Right kidney (tissue), 9 donors: ENCODE results near the gene ERMP1.
"Not testable (repeated sequence)": the region's sequence is repeated elsewhere in the genome, so short reads cannot be mapped to it uniquely, and the experiment has no call there.

Experiments used
- DNase-seq: peaks from one replicate; pipeline ENCODE4 v3.0.0-alpha.2; 2016
- long read RNA-seq, 8 donors: transcript quantifications; one replicate each; lab custom pipeline, GENCODE V29; 2026

ERMP1 gene
- long read RNA-seq, donor 1, full-length matches to known transcripts = 6 of 6 reads
- long read RNA-seq, donor 1, partial matches to known transcripts = 0 of 6 reads
- long read RNA-seq, donor 1, other reads (novel, unspliced or antisense) = 0 of 6 reads
- long read RNA-seq, donor 2, full-length matches to known transcripts = 3 of 3 reads
- long read RNA-seq, donor 2, partial matches to known transcripts = 0 of 3 reads
- long read RNA-seq, donor 2, other reads (novel, unspliced or antisense) = 0 of 3 reads
- long read RNA-seq, donor 3, full-length matches to known transcripts = 7 of 7 reads
- long read RNA-seq, donor 3, partial matches to known transcripts = 0 of 7 reads
- long read RNA-seq, donor 3, other reads (novel, unspliced or antisense) = 0 of 7 reads
- long read RNA-seq, donor 4, full-length matches to known transcripts = 4 of 4 reads
- long read RNA-seq, donor 4, partial matches to known transcripts = 0 of 4 reads
- long read RNA-seq, donor 4, other reads (novel, unspliced or antisense) = 0 of 4 reads
- long read RNA-seq, donor 5, full-length matches to known transcripts = 5 of 5 reads
- long read RNA-seq, donor 5, partial matches to known transcripts = 0 of 5 reads
- long read RNA-seq, donor 5, other reads (novel, unspliced or antisense) = 0 of 5 reads
- long read RNA-seq, donor 6, full-length matches to known transcripts = 8 of 14 reads
- long read RNA-seq, donor 6, partial matches to known transcripts = 6 of 14 reads
- long read RNA-seq, donor 6, other reads (novel, unspliced or antisense) = 0 of 14 reads
- long read RNA-seq, donor 7, full-length matches to known transcripts = 4 of 15 reads
- long read RNA-seq, donor 7, partial matches to known transcripts = 11 of 15 reads
- long read RNA-seq, donor 7, other reads (novel, unspliced or antisense) = 0 of 15 reads
- long read RNA-seq, donor 8, full-length matches to known transcripts = 7 of 7 reads
- long read RNA-seq, donor 8, partial matches to known transcripts = 0 of 7 reads
- long read RNA-seq, donor 8, other reads (novel, unspliced or antisense) = 0 of 7 reads

GRCh38 chr9:5832538-5833529 is at the start of gene ERMP1:
ERMP1 (minus strand) TSS chr9:5833117; CDS start chr9:5833027, 90 bp downstream.
- peak; percentile 96 for DNase-seq

GRCh38 chr9:5882244-5883012 is 49.5 kb upstream of the ERMP1 start:
- DNase-seq = not testable (repeated sequence)

- DNase-seq = no peak
These were observed 46.7 kb upstream of the ERMP1 start for GRCh38 chr9:5879419-5880181.

GRCh38 chr9:5876711-5877110 is 43.8 kb upstream of the ERMP1 start:
- DNase-seq = no peak

GRCh38 chr9:5876026-5876425 is 43.1 kb upstream of the ERMP1 start:
- no peak for DNase-seq

- DNase-seq = no peak
These were observed 41.1 kb upstream of the ERMP1 start for GRCh38 chr9:5874048-5874447.

GRCh38 chr9:5873439-5873838 is 40.5 kb upstream of the ERMP1 start:
- DNase-seq = no peak

GRCh38 chr9:5872511-5872910 is 39.6 kb upstream of the ERMP1 start:
- DNase-seq = no peak

- DNase-seq = no peak
These were observed 38.9 kb upstream of the ERMP1 start for GRCh38 chr9:5871785-5872184.

GRCh38 chr9:5870691-5871090 is 37.8 kb upstream of the ERMP1 start:
- no peak for DNase-seq

GRCh38 chr9:5870020-5870339 is 37.1 kb upstream of the ERMP1 start:
- no peak for DNase-seq

GRCh38 chr9:5869315-5870019 is 36.5 kb upstream of the ERMP1 start:
- no peak for DNase-seq

- DNase-seq = no peak
These were observed 35.3 kb upstream of the ERMP1 start for GRCh38 chr9:5868235-5868634.

- no peak for DNase-seq
These were observed 33.8 kb upstream of the ERMP1 start for GRCh38 chr9:5866685-5867084.

- DNase-seq = no peak
These were observed 33.4 kb upstream of the ERMP1 start for GRCh38 chr9:5866272-5866671.

- no peak for DNase-seq
These were observed 31.5 kb upstream of the ERMP1 start for GRCh38 chr9:5864446-5864845.

- DNase-seq = no peak
These were observed 30.3 kb upstream of the ERMP1 start for GRCh38 chr9:5863092-5863746.

GRCh38 chr9:5858833-5859232 is 25.9 kb upstream of the ERMP1 start:
- DNase-seq = no peak

- no peak for DNase-seq
These were observed 25.0 kb upstream of the ERMP1 start for GRCh38 chr9:5857928-5858327.
